ENCODE data around the gene CD248.

The CD248 gene

DNA sequence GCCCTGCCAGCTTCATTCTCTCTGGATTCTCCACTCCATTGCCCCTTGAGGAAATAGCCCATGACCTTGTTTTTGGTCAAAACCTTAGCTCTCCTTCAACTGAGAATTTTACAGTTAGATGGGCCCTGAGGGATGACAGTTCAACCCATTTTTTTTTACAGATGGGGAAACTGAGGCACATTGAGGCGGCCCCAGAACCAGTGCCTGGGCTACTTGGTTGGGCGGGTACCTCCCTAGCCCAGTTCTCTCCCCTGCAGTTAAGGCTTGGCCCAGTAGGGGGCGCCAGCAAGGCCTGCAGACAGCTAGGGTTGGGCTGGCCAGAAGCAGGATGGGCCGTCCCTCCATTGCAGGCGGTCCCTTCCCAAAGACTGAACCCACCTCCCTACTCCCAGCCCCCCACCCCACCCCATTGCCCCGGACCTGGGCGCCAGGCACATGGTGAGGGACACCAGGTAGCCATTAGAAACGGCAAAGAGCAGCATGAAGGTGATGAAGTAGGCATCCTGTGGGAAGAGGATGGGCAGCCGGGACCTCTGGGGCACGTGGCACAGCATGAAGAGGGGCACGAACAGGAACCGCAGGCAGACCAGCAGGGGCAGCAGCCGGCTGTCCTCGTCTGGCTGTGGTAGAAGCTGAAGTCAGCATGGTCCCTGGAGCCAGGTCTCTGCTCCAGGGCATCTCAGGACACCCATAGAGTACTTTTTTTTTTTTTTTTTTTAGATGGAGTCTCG is 47.1 kb upstream of the CD248 start:
- no peaks in the 10 kb centered on the region for H3K9me3 ChIP-seq (ENCODE audit: insufficient read depth, low read length)
- H3K27me3 ChIP-seq (ENCODE audit: low read length), result no peaks in the 10 kb centered on the region
- no peaks in the 10 kb centered on the region for H3F3A ChIP-seq (ENCODE audit: insufficient read depth)
- no peak overlapping the region for H3K4me3 ChIP-seq (ENCODE audit: insufficient read depth, low read length, poor library complexity, severe bottlenecking)
- no peak overlapping the region for H3K4me2 ChIP-seq (ENCODE audit: low read depth, low read length, poor library complexity, severe bottlenecking)
- no peak overlapping the region for H2AFZ ChIP-seq (ENCODE audit: low read depth, low read length, severe bottlenecking)
- H3K36me3 ChIP-seq (ENCODE audit: low read length), result no peaks in the 10 kb centered on the region
- H3K27ac ChIP-seq (ENCODE audit: low read depth, low read length), result no peak overlapping the region
- no peak overlapping the region for H3K9ac ChIP-seq (ENCODE audit: low read length)
- H4K20me1 ChIP-seq (ENCODE audit: low read depth, low read length), result no peaks in the 10 kb centered on the region
- no peaks in the 10 kb centered on the region for H3K9me2 ChIP-seq (replicated peaks; ENCODE audit: insufficient read depth, low read length)
- no peaks in the 10 kb centered on the region for H3K79me2 ChIP-seq (ENCODE audit: insufficient read depth, low read length)
- TF ChIP-seq, protein P1, sequence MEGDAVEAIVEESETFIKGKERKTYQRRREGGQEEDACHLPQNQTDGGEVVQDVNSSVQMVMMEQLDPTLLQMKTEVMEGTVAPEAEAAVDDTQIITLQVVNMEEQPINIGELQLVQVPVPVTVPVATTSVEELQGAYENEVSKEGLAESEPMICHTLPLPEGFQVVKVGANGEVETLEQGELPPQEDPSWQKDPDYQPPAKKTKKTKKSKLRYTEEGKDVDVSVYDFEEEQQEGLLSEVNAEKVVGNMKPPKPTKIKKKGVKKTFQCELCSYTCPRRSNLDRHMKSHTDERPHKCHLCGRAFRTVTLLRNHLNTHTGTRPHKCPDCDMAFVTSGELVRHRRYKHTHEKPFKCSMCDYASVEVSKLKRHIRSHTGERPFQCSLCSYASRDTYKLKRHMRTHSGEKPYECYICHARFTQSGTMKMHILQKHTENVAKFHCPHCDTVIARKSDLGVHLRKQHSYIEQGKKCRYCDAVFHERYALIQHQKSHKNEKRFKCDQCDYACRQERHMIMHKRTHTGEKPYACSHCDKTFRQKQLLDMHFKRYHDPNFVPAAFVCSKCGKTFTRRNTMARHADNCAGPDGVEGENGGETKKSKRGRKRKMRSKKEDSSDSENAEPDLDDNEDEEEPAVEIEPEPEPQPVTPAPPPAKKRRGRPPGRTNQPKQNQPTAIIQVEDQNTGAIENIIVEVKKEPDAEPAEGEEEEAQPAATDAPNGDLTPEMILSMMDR (IDR thresholded peaks at IDR 0.05; ENCODE audit: insufficient read depth, low read length, poor library complexity, severe bottlenecking), result peak; percentile 96
- TF ChIP-seq EZH2phosphoT487 (conservative IDR thresholded peaks at IDR 0.05; ENCODE audit: low read length), result no peak

DNA sequence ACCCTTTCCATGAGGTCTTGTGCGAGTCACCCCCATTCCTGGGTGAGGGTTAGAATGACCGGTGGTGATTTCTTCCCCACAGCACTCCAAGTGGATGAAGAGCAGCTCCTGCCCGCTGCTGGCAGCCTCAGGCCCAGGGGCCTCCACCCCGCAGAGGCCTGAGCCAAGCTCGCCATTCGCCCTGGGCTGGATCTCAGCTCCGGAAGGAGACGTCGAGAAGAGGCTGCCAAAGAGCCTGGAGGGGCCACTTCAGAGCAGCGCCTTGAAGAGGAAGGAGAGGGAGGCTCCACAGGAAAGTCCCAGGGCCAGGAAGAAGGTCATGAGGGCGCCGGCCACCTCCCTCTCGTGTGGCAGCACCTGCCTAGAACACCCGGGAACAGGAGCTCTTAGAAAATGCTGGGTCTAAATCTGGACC is 46.4 kb upstream of the CD248 start:
- no peak overlapping the region for H3K4me2 ChIP-seq (ENCODE audit: low read depth, low read length, poor library complexity, severe bottlenecking)
- no peaks in the 10 kb centered on the region for H3K79me2 ChIP-seq (ENCODE audit: insufficient read depth, low read length)
- no peak overlapping the region for H3K4me3 ChIP-seq (ENCODE audit: insufficient read depth, low read length, poor library complexity, severe bottlenecking)
- H3K9me3 ChIP-seq (ENCODE audit: insufficient read depth, low read length), result no peaks in the 10 kb centered on the region
- no peak overlapping the region for H3K9ac ChIP-seq (ENCODE audit: low read length)
- no peaks in the 10 kb centered on the region for H3K36me3 ChIP-seq (ENCODE audit: low read length)
- no peak overlapping the region for H3K27ac ChIP-seq (ENCODE audit: low read depth, low read length)
- no peak for TF ChIP-seq EZH2phosphoT487 (conservative IDR thresholded peaks at IDR 0.05; ENCODE audit: low read length)
- TF ChIP-seq, protein P1 (IDR thresholded peaks at IDR 0.05; ENCODE audit: insufficient read depth, low read length, poor library complexity, severe bottlenecking), result no peak
- no peaks in the 10 kb centered on the region for H4K20me1 ChIP-seq (ENCODE audit: low read depth, low read length)
- H3K9me2 ChIP-seq (replicated peaks; ENCODE audit: insufficient read depth, low read length), result no peaks in the 10 kb centered on the region
- no peak overlapping the region for H2AFZ ChIP-seq (ENCODE audit: low read depth, low read length, severe bottlenecking)
- H3K27me3 ChIP-seq (ENCODE audit: low read length), result no peaks in the 10 kb centered on the region
- H3F3A ChIP-seq (ENCODE audit: insufficient read depth), result no peaks in the 10 kb centered on the region

DNA sequence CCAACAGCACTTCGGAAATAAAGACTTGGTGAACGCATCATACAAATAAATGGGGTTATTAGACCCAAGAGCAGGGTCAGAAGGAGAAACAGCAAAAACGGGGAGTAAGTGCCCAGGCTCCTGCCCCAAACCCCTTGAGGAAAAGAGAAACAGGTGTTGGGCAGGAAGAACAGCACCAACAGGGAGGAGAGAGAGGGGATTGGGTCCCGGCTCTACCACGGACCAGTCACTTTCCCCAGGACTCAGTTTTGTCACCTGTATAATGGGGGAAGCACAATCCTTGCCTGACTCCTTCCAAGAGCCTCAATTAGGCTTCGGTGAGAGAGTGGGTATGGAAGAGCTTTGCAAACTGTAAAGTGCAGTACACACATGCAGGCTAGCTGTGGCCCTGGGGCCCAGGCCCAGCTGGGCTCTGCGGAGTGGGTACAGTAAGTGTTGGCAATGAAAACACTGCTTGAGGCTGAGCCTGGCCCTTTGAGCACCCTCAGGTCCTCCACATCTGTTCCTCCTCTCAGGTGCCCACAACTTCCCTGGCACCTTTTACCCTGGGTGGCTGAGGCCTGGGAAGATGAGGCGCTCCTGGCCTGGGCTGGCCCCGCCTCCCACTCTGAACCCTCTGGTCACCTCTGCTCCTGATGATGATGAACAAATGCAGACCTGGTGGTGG is 45.8 kb upstream of the CD248 start:
- no peak overlapping the region for H2AFZ ChIP-seq (ENCODE audit: low read depth, low read length, severe bottlenecking)
- no peaks in the 10 kb centered on the region for H3F3A ChIP-seq (ENCODE audit: insufficient read depth)
- no peak overlapping the region for H3K4me3 ChIP-seq (ENCODE audit: insufficient read depth, low read length, poor library complexity, severe bottlenecking)
- no peaks in the 10 kb centered on the region for H4K20me1 ChIP-seq (ENCODE audit: low read depth, low read length)
- no peaks in the 10 kb centered on the region for H3K9me2 ChIP-seq (replicated peaks; ENCODE audit: insufficient read depth, low read length)
- H3K4me2 ChIP-seq (ENCODE audit: low read depth, low read length, poor library complexity, severe bottlenecking), result no peak overlapping the region
- no peak for TF ChIP-seq EZH2phosphoT487 (conservative IDR thresholded peaks at IDR 0.05; ENCODE audit: low read length)
- TF ChIP-seq, protein P1 (IDR thresholded peaks at IDR 0.05; ENCODE audit: insufficient read depth, low read length, poor library complexity, severe bottlenecking), result no peak
- H3K36me3 ChIP-seq (ENCODE audit: low read length), result no peaks in the 10 kb centered on the region
- H3K9me3 ChIP-seq (ENCODE audit: insufficient read depth, low read length), result no peaks in the 10 kb centered on the region
- H3K27me3 ChIP-seq (ENCODE audit: low read length), result no peaks in the 10 kb centered on the region
- no peak overlapping the region for H3K27ac ChIP-seq (ENCODE audit: low read depth, low read length)
- H3K79me2 ChIP-seq (ENCODE audit: insufficient read depth, low read length), result no peaks in the 10 kb centered on the region
- H3K9ac ChIP-seq (ENCODE audit: low read length), result no peak overlapping the region
